ENCODE results near the gene SLIT1. TPM values are rescaled to one million over a fixed set of nuclear protein-coding genes. Genes with fewer than 3 reads are reported as not detected.

SLIT1 gene
- total RNA-seq, 1 experiment from 2014 or later, result 0.41 TPM

GRCh38 chr10:97154781-97155180 lies 31.0 kb downstream of the SLIT1 start:
- Mint-ChIP-seq H3K27me3 (ENCODE audit: insufficient read depth, unreplicated experiment) (peaks cover 2% of the 10 kb centered on the region), H3K9me3 (ENCODE audit: unreplicated experiment) (no peaks in the 10 kb centered on the region), H3K4me3 (ENCODE audit: unreplicated experiment) (no peak overlapping the region), H3K4me1 (ENCODE audit: low read depth, unreplicated experiment) (no peaks in the 10 kb centered on the region), H3K27ac (ENCODE audit: unreplicated experiment) (no peak overlapping the region), H3K36me3 (ENCODE audit: insufficient read depth, unreplicated experiment) (no peaks in the 10 kb centered on the region)
- no peak for DNase-seq
- Histone ChIP-seq H3K4me3 (ENCODE audit: low read depth, low read length) (no peak overlapping the region), H3K4me1 (no peaks in the 10 kb centered on the region), H3K36me3 (ENCODE audit: control insufficient read depth, insufficient read depth, low read length) (no peaks in the 10 kb centered on the region), H3K27me3 (replicated peaks; ENCODE audit: control insufficient read depth, insufficient read depth, low read length) (no peaks in the 10 kb centered on the region; the same call in 1 of the 2 replicates), H3K9me3 (no peaks in the 10 kb centered on the region)
- BruUV-seq (replicated peaks), result no TSS peak
- no peak for TF ChIP-seq CTCF (IDR thresholded peaks at IDR 0.05; ENCODE audit: insufficient read depth in 1 of 2, low read depth in 1 of 2, low read length in 1 of 2, severe bottlenecking in 1 of 2, unreplicated experiment in 1 of 2)
- ChIA-PET CTCF (no interaction called here), POLR2A (no interaction called here)
- intact Hi-C loops (cut with micrococcal nuclease; ENCODE audit: unreplicated experiment), result no loop called here

GRCh38 chr10:97154162-97154561 lies 31.6 kb downstream of the SLIT1 start:
- Mint-ChIP-seq H3K9me3 (ENCODE audit: unreplicated experiment) (no peaks in the 10 kb centered on the region), H3K27ac (ENCODE audit: unreplicated experiment) (no peak overlapping the region), H3K4me3 (ENCODE audit: unreplicated experiment) (no peak overlapping the region), H3K4me1 (ENCODE audit: low read depth, unreplicated experiment) (no peaks in the 10 kb centered on the region), H3K27me3 (ENCODE audit: insufficient read depth, unreplicated experiment) (peaks cover 2% of the 10 kb centered on the region), H3K36me3 (ENCODE audit: insufficient read depth, unreplicated experiment) (no peaks in the 10 kb centered on the region)
- Histone ChIP-seq H3K4me3 (ENCODE audit: low read depth, low read length) (no peak overlapping the region), H3K9me3 (no peaks in the 10 kb centered on the region), H3K4me1 (no peaks in the 10 kb centered on the region), H3K36me3 (ENCODE audit: control insufficient read depth, insufficient read depth, low read length) (no peaks in the 10 kb centered on the region), H3K27me3 (replicated peaks; ENCODE audit: control insufficient read depth, insufficient read depth, low read length) (no peaks in the 10 kb centered on the region)
- intact Hi-C loops (cut with micrococcal nuclease; ENCODE audit: unreplicated experiment), result no loop called here
- TF ChIP-seq CTCF (IDR thresholded peaks at IDR 0.05; ENCODE audit: insufficient read depth in 1 of 2, low read depth in 1 of 2, low read length in 1 of 2, severe bottlenecking in 1 of 2, unreplicated experiment in 1 of 2), result no peak
- ChIA-PET CTCF (no interaction called here), POLR2A (no interaction called here)
- no peak for DNase-seq
- no TSS peak for BruUV-seq (replicated peaks)

- ChIA-PET CTCF (no interaction called here), POLR2A (no interaction called here)
- H3K9me3 ChIP-seq, result no peaks in the 10 kb centered on the region
- no peaks in the 10 kb centered on the region for H3K27me3 ChIP-seq (replicated peaks; ENCODE audit: control insufficient read depth, insufficient read depth, low read length)
- no peaks in the 10 kb centered on the region for H3K36me3 Mint-ChIP-seq (ENCODE audit: insufficient read depth, unreplicated experiment)
- no peaks in the 10 kb centered on the region for H3K4me1 ChIP-seq
- no peak for TF ChIP-seq CTCF (IDR thresholded peaks at IDR 0.05; ENCODE audit: insufficient read depth in 1 of 2, low read depth in 1 of 2, low read length in 1 of 2, severe bottlenecking in 1 of 2, unreplicated experiment in 1 of 2)
- no peak for DNase-seq
- H3K4me1 Mint-ChIP-seq (ENCODE audit: low read depth, unreplicated experiment), result no peaks in the 10 kb centered on the region
- BruUV-seq (replicated peaks), result no TSS peak
- no peak overlapping the region for H3K4me3 Mint-ChIP-seq (ENCODE audit: unreplicated experiment)
- no peak overlapping the region for H3K4me3 ChIP-seq (ENCODE audit: low read depth, low read length)
- no peaks in the 10 kb centered on the region for H3K36me3 ChIP-seq (ENCODE audit: control insufficient read depth, insufficient read depth, low read length)
- H3K27me3 Mint-ChIP-seq (ENCODE audit: insufficient read depth, unreplicated experiment), result peaks cover 2% of the 10 kb centered on the region
- intact Hi-C loops (cut with micrococcal nuclease; ENCODE audit: unreplicated experiment), result no loop called here
- H3K9me3 Mint-ChIP-seq (ENCODE audit: unreplicated experiment), result no peaks in the 10 kb centered on the region
- H3K27ac Mint-ChIP-seq (ENCODE audit: unreplicated experiment), result no peak overlapping the region
Measured at GRCh38 chr10:97153270-97153850, 32.4 kb downstream of the SLIT1 start.

Measured in Caco-2 (cell line).